ENCODE results near the gene CCNY.

Gene CCNY

DNA sequence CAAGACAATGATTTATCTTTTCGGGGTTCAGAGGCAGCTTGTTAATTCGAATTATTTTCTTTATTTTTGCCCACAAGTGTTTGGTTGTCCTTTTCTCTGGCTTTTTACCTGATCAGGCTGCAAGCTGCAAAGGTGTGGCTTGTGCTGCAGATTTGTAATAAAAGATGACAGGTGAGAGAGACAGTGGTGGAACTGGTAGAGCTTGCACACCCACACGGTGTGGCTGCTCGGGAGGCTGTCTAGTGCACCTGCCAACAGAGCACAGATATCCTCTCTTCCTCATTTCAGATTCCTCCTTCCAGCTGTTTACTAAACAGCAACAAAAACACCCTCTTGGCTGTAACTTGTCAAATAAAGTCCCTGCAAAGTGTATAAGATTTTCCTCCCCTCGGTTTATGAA is 278.0 kb downstream of the CCNY start:
- TF ChIP-seq TAF1 (IDR thresholded peaks at IDR 0.05; ENCODE audit: borderline replicate concordance, low read depth, low read length), result no peak
- TF ChIP-seq POLR2AphosphoS5 (IDR thresholded peaks at IDR 0.05; ENCODE audit: low read depth, low read length), result no peak
- no peak for TF ChIP-seq POLR2A (IDR thresholded peaks at IDR 0.05; ENCODE audit: low read depth, low read length)
- FAIRE-seq (no peak), DNase-seq (ENCODE audit: insufficient read length) (no peak)
